Endothelial cell of umbilical vein (primary cell): Measurements from ENCODE around the gene DUSP22. TPM values are rescaled to one million over a fixed set of nuclear protein-coding genes. Genes with fewer than 3 reads are reported as not detected.

Source experiments
- BruUV-seq: library from RNA; stranded (reverse); fragments of 400-500 nt; replicated peaks from 2 replicates; lab custom pipeline; 2021; lab: Mats Ljungman, UMichigan
- CTCF ChIA-PET: fragments of 300-600, 350-600 bp; sonication (Branson Sonifier 250); formaldehyde crosslinking; loops from one replicate; lab custom pipeline; 2021; ENCODE audit warnings: antibody characterized with exemption, inconsistent platforms; lab: Charles Lee
- POLR2A ChIA-PET: fragments of 300-600, 350-600 bp; sonication (Branson Sonifier 250); formaldehyde crosslinking; loops from one replicate; lab custom pipeline; 2021; ENCODE audit warnings: antibody characterized with exemption, inconsistent platforms; lab: Charles Lee
- DNase-seq: peaks from one replicate; pipeline ENCODE4 v3.0.0-alpha.2; 2011; ENCODE audit warnings: low read depth, low spot score
- FAIRE-seq: peaks from 2 replicates; lab custom pipeline; 2011; peaks lifted over from hg19 to GRCh38; lab: Jason Lieb, UNC
- H2AFZ ChIP-seq: 2 replicates; pipeline ENCODE4 v1.6.0; 2012; ENCODE audit warnings: low read depth, low read length, control low read depth, inconsistent platforms
- H3K27ac ChIP-seq: 2 replicates; pipeline ENCODE4 v1.5.1; 2011; ENCODE audit warnings: low read depth, mild to moderate bottlenecking, control low read depth, low read length, moderate library complexity; ENCODE audit not compliant: insufficient read depth
- H3K27me3 ChIP-seq, 2 experiments: 2 replicates each; pipeline versions ENCODE4 v1.6.0 to v1.6.1; 2011; ENCODE audit warnings: low read length in 2 of 2, mixed read lengths in 1 of 2; ENCODE audit not compliant: control insufficient read depth in 2 of 2, insufficient read depth in 2 of 2
- H3K36me3 ChIP-seq, 2 experiments: 2 replicates in 1 of 2; 3 replicates in 1 of 2; pipeline ENCODE4 v1.5.1; 2011; ENCODE audit warnings: low read length in 2 of 2, mild to moderate bottlenecking in 1 of 2, moderate library complexity in 1 of 2; ENCODE audit not compliant: control insufficient read depth in 2 of 2, insufficient read depth in 2 of 2; ENCODE audit errors: extremely low read depth in 1 of 2
- H3K4me1 ChIP-seq: 3 replicates; pipeline ENCODE4 v1.5.1; 2011; ENCODE audit warnings: mild to moderate bottlenecking, low read length; ENCODE audit not compliant: control insufficient read depth, insufficient read depth; ENCODE audit errors: extremely low read depth
- H3K4me2 ChIP-seq: 2 replicates; pipeline ENCODE4 v1.6.1; 2011; ENCODE audit warnings: low read length, control low read depth, mixed read lengths; ENCODE audit not compliant: insufficient read depth
- H3K4me3 ChIP-seq, 3 experiments: fragments of 200-600 bp in 1 of 3; sonication (generic), shearing (Covaris generic) in 1 of 3; replicated peaks in 1 of 3; 2 replicates each; pipeline ENCODE4 v1.5.1; 2011 to 2016; ENCODE audit warnings: control low read depth in 3 of 3, low read length in 3 of 3, mild to moderate bottlenecking in 2 of 3, inconsistent platforms in 1 of 3, low read depth in 1 of 3, moderate library complexity in 1 of 3; ENCODE audit not compliant: insufficient read depth in 1 of 3
- H3K79me2 ChIP-seq: 2 replicates; pipeline ENCODE4 v1.6.0; 2012; ENCODE audit warnings: low read length, inconsistent platforms; ENCODE audit not compliant: control insufficient read depth, insufficient read depth
- H3K9ac ChIP-seq: replicated peaks from 2 replicates; pipeline ENCODE3; 2011; ENCODE audit warnings: low read length, control low read depth; ENCODE audit not compliant: insufficient read depth; ENCODE audit errors: extremely low read depth
- H3K9me1 ChIP-seq: replicated peaks from 3 replicates; pipeline ENCODE4 v1.6.0; 2011; ENCODE audit warnings: mild to moderate bottlenecking, low read length; ENCODE audit not compliant: control insufficient read depth, insufficient read depth; ENCODE audit errors: extremely low read depth
- H3K9me3 ChIP-seq: replicated peaks from 2 replicates; pipeline ENCODE4 v1.5.1; 2012; ENCODE audit warnings: low read length, inconsistent platforms; ENCODE audit not compliant: control insufficient read depth, insufficient read depth
- H4K20me1 ChIP-seq: replicated peaks from 2 replicates; pipeline ENCODE3; 2011; ENCODE audit warnings: mild to moderate bottlenecking, low read length; ENCODE audit not compliant: control insufficient read depth, insufficient read depth; ENCODE audit errors: extremely low read depth
- FOS ChIP-seq: IDR thresholded peaks from 2 replicates; pipeline ENCODE4 v1.6.1; 2011; ENCODE audit warnings: mild to moderate bottlenecking, low read length, moderate library complexity, borderline replicate concordance; ENCODE audit not compliant: insufficient read depth
- JUN ChIP-seq: IDR thresholded peaks from 2 replicates; pipeline ENCODE4 v1.6.1; 2011; ENCODE audit warnings: borderline replicate concordance, low read depth; ENCODE audit not compliant: insufficient read length, insufficient read depth
- MAX ChIP-seq: IDR thresholded peaks from 2 replicates; pipeline ENCODE4 v1.6.1; 2011; ENCODE audit not compliant: insufficient read depth, insufficient read length
- dilution Hi-C: fragments of 300-500 bp; cut with MboI; formaldehyde crosslinking; loops from one replicate; pipeline ENCODE4 v1.15.0; 2019; ENCODE audit warnings: low sequenced_read_pairs; ENCODE audit not compliant: extremely low pct_ligation_motif_present
- intact Hi-C: fragments of 100-400 bp; cut with micrococcal nuclease; formaldehyde crosslinking; loops from one replicate; pipeline ENCODE4 v1.10.0; 2022
- polyA plus RNA-seq, 4 experiments: library from polyadenylated mRNA; depleted of rRNA in 3 of 4; stranded (reverse) in 3 of 4; unstranded in 1 of 4; fragments of >200 nt; gene quantifications; 2 replicates each; pipeline versions ENCODE4 v1.2.1 to v1.2.3, GENCODE V29; 2011 to 2012; ENCODE audit warnings: missing spikeins in 1 of 4
- total RNA-seq: library from RNA; stranded (reverse); gene quantifications from 2 replicates; pipeline ENCODE4 v1.2.3, GENCODE V29; 2021
- TF ChIP-seq, protein P1 (sequence below), 2 donors: IDR thresholded peaks; 1 replicate in 1 of 2; 2 replicates in 1 of 2; pipeline ENCODE4 v1.5.1; 2011; ENCODE audit warnings: low read length in 2 of 2, mild to moderate bottlenecking in 2 of 2, moderate library complexity in 2 of 2, control low read depth in 1 of 2, inconsistent platforms in 1 of 2, low read depth in 1 of 2; ENCODE audit not compliant: insufficient read depth in 1 of 2; ENCODE audit errors: extremely low read depth in 1 of 2

DUSP22 gene
- total and polyA plus RNA-seq, 2 donors (not counting 3 experiments of a cell fraction or from before 2014, with no cell fraction given) = 23.2 to 33.9 TPM

- H3K36me3 ChIP-seq = no peaks in the 10 kb centered on the region
- no peaks in the 10 kb centered on the region for H3K27me3 ChIP-seq
- H3K9ac ChIP-seq = no peak overlapping the region
- POLR2A ChIA-PET = no interaction called here
- H3K9me1 ChIP-seq = no peaks in the 10 kb centered on the region
- no TSS peak for BruUV-seq
- dilution Hi-C loops (no loop called here), intact Hi-C loops (no loop called here)
- H3K4me3 ChIP-seq = no peak overlapping the region
- no peaks in the 10 kb centered on the region for H3K4me1 ChIP-seq
- no peak overlapping the region for H3K4me2 ChIP-seq
- CTCF ChIA-PET = no interaction called here
- peaks cover 3% of the 10 kb centered on the region for H4K20me1 ChIP-seq
- no peak overlapping the region for H3K27ac ChIP-seq
- H3K9me3 ChIP-seq = no peaks in the 10 kb centered on the region
- DNase-seq (no peak), FAIRE-seq (no peak)
- no peak for TF ChIP-seq JUN
- H2AFZ ChIP-seq = no peak overlapping the region
- no peaks in the 10 kb centered on the region for H3K79me2 ChIP-seq
Measured at GRCh38 chr6:317060-317447, 24.8 kb downstream of the DUSP22 start.

GRCh38 chr6:317448-318144, 25.3 kb downstream of the DUSP22 start:
- Histone ChIP-seq H2AFZ (no peak overlapping the region), H3K9me1 (no peaks in the 10 kb centered on the region), H3K36me3 (no peaks in the 10 kb centered on the region), H3K4me2 (no peak overlapping the region), H3K27me3 (no peaks in the 10 kb centered on the region), H3K9me3 (no peaks in the 10 kb centered on the region), H3K79me2 (no peaks in the 10 kb centered on the region), H4K20me1 (peaks cover 3% of the 10 kb centered on the region), H3K4me1 (no peaks in the 10 kb centered on the region), H3K27ac (no peak overlapping the region), H3K4me3 (no peak overlapping the region), H3K9ac (no peak overlapping the region)
- CTCF ChIA-PET = interaction anchor here (1.1 kb wide), 1 partner anchor 11 kb away, joined by 3 read pairs; no protein-coding TSS in a partner anchor
- intact Hi-C loops (no loop called here), dilution Hi-C loops (no loop called here)
- no peak for DNase-seq
- POLR2A ChIA-PET = no interaction called here
- TF ChIP-seq MAX (no peak), FOS (no peak)
- TF ChIP-seq, protein P1, sequence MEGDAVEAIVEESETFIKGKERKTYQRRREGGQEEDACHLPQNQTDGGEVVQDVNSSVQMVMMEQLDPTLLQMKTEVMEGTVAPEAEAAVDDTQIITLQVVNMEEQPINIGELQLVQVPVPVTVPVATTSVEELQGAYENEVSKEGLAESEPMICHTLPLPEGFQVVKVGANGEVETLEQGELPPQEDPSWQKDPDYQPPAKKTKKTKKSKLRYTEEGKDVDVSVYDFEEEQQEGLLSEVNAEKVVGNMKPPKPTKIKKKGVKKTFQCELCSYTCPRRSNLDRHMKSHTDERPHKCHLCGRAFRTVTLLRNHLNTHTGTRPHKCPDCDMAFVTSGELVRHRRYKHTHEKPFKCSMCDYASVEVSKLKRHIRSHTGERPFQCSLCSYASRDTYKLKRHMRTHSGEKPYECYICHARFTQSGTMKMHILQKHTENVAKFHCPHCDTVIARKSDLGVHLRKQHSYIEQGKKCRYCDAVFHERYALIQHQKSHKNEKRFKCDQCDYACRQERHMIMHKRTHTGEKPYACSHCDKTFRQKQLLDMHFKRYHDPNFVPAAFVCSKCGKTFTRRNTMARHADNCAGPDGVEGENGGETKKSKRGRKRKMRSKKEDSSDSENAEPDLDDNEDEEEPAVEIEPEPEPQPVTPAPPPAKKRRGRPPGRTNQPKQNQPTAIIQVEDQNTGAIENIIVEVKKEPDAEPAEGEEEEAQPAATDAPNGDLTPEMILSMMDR (IDR thresholded peaks at IDR 0.05; ENCODE audit: extremely low read depth in 1 of 2, insufficient read depth in 1 of 2, low read depth in 1 of 2, low read length in 2 of 2) = no peak
- no TSS peak for BruUV-seq
- no peak for FAIRE-seq
